HepG2 (cell line): ENCODE results near the gene COPZ2. TPM values are rescaled to one million over a fixed set of nuclear protein-coding genes. Genes with fewer than 3 reads are reported as not detected.
A peak's percentile ranks its signal among the peaks of the same experiment; 100 is the strongest.

Experiments used
- ATAC-seq: fragments of 200-7000 bp; cut with Tn5 transposase; 3 replicates; pipeline ENCODE4 v1.9.1; 2020; ENCODE audit warnings: mild to moderate bottlenecking, moderate library complexity
- BruUV-seq: library from RNA; stranded (reverse); fragments of 400-500 nt; replicated peaks from 2 replicates; lab custom pipeline; 2021; lab: Mats Ljungman, UMichigan
- CTCF ChIA-PET: fragments of 300-600 bp; formaldehyde crosslinking; extraction: SDS; loops from one replicate; lab custom pipeline; 2021; ENCODE audit warnings: low total read pairs, inconsistent platforms, low intra/inter-chr PET ratio; lab: Yijun Ruan, JAX
- POLR2A ChIA-PET: fragments of 350-600 bp; sonication (Branson Sonifier 250); formaldehyde crosslinking; loops from one replicate; lab custom pipeline; 2020; ENCODE audit warnings: antibody characterized with exemption, inconsistent platforms; lab: Yijun Ruan, JAX
- DNase-seq: peaks from one replicate; pipeline ENCODE4 v3.0.0-alpha.2; 2015; ENCODE audit warnings: low spot score
- FAIRE-seq: peaks from 3 replicates; lab custom pipeline; 2011; peaks lifted over from hg19 to GRCh38; lab: Jason Lieb, UNC
- H2AFZ ChIP-seq: one replicate; pipeline ENCODE4 v1.6.1; 2011; ENCODE audit warnings: low read length, inconsistent platforms
- H3K27ac ChIP-seq: fragments of 300-600 bp; 3 replicates; pipeline ENCODE4 v1.8.0; 2011; ENCODE audit warnings: mixed run types, mild to moderate bottlenecking, mixed read lengths, low read length, inconsistent platforms; ENCODE audit not compliant: insufficient read depth; ENCODE audit errors: extremely low read length
- H3K27me3 ChIP-seq, 2 experiments: fragments of 200-600 bp in 1 of 2; 2 replicates in 1 of 2; 3 replicates in 1 of 2; pipeline versions ENCODE4 v1.6.0 to v1.8.0; 2011; ENCODE audit warnings: low read length in 2 of 2, mild to moderate bottlenecking in 2 of 2, moderate library complexity in 2 of 2, inconsistent platforms in 1 of 2; ENCODE audit not compliant: insufficient read depth in 2 of 2, control insufficient read depth in 1 of 2
- H3K36me3 ChIP-seq, 2 experiments: fragments of 200-600 bp in 1 of 2; replicated peaks in 1 of 2; 2 replicates in 1 of 2; 3 replicates in 1 of 2; pipeline versions ENCODE4 v1.5.1 to v1.8.0; 2011; ENCODE audit warnings: low read length in 2 of 2, inconsistent platforms in 1 of 2; ENCODE audit not compliant: insufficient read depth in 2 of 2, control insufficient read depth in 1 of 2
- H3K4me1 ChIP-seq: 2 replicates; pipeline ENCODE4 v1.5.1; 2012; ENCODE audit warnings: low read length, inconsistent platforms; ENCODE audit not compliant: insufficient read depth
- H3K4me2 ChIP-seq: 2 replicates; pipeline ENCODE4 v1.6.0; 2011; ENCODE audit warnings: low read depth, low read length, inconsistent platforms
- H3K4me3 ChIP-seq, 3 experiments: fragments of 200-600 bp in 1 of 3; sonication (generic), shearing (Covaris generic) in 1 of 3; replicated peaks in 1 of 3; 2 replicates each; pipeline ENCODE4 v1.5.1; 2011 to 2016; ENCODE audit warnings: low read length in 3 of 3, inconsistent platforms in 2 of 3, low read depth in 2 of 3, mild to moderate bottlenecking in 2 of 3, control low read depth in 1 of 3, mixed read lengths in 1 of 3; ENCODE audit not compliant: insufficient read depth in 1 of 3
- H3K79me2 ChIP-seq: one replicate; pipeline ENCODE4 v1.6.1; 2011; ENCODE audit warnings: low read length, inconsistent platforms; ENCODE audit not compliant: insufficient read depth
- H3K9ac ChIP-seq: 2 replicates; pipeline ENCODE4 v1.6.0; 2011; ENCODE audit warnings: mild to moderate bottlenecking, low read depth, low read length, inconsistent platforms; ENCODE audit not compliant: insufficient read depth
- H3K9me3 ChIP-seq: 2 replicates; pipeline ENCODE4 v1.5.1; 2012; ENCODE audit warnings: mild to moderate bottlenecking, low read length
- H4K20me1 ChIP-seq: 2 replicates; pipeline ENCODE4 v1.6.0; 2011; ENCODE audit warnings: inconsistent platforms, mild to moderate bottlenecking, low read length, moderate library complexity; ENCODE audit not compliant: insufficient read depth
- CENPT ChIP-seq: sonication (generic); formaldehyde crosslinking; IDR thresholded peaks from 2 replicates; pipeline ENCODE4 v1.8.0; 2022; ENCODE audit warnings: low read depth, mild to moderate bottlenecking, moderate library complexity, missing genetic modification reagents
- CREB1 ChIP-seq, 2 experiments: fragments of 450-650 bp in 1 of 2; IDR thresholded peaks; 2 replicates each; pipeline ENCODE4 v1.6.1; 2016 to 2017; ENCODE audit warnings: control low read depth in 1 of 2, mild to moderate bottlenecking in 1 of 2, missing compliant biosample characterization in 1 of 2, missing genetic modification characterization in 1 of 2
- DR1 ChIP-seq: sonication (generic); formaldehyde crosslinking; IDR thresholded peaks from 2 replicates; pipeline ENCODE4 v1.8.0; 2021; ENCODE audit warnings: mild to moderate bottlenecking, missing genetic modification reagents, inconsistent platforms
- FOSL1 ChIP-seq: sonication (generic); formaldehyde crosslinking; IDR thresholded peaks from 2 replicates; pipeline ENCODE4 v1.9.0; 2021; ENCODE audit warnings: missing genetic modification reagents, borderline replicate concordance
- GATA4 ChIP-seq: sonication (generic); IDR thresholded peaks from 2 replicates; pipeline ENCODE4 v1.6.1; 2016; ENCODE audit warnings: antibody characterized with exemption, low read depth, borderline replicate concordance
- GLI4 ChIP-seq: sonication (generic); formaldehyde crosslinking; IDR thresholded peaks from 2 replicates; pipeline ENCODE4 v1.5.1; 2020; ENCODE audit warnings: missing genetic modification reagents, mild to moderate bottlenecking, moderate library complexity, borderline replicate concordance
- MATR3 ChIP-seq: sonication (generic); formaldehyde crosslinking; IDR thresholded peaks from 2 replicates; pipeline ENCODE4 v1.4.0; 2020; ENCODE audit warnings: missing genetic modification reagents
- MIER2 ChIP-seq: IDR thresholded peaks from 2 replicates; pipeline ENCODE4 v1.6.1; 2016; ENCODE audit warnings: missing biosample characterization, missing genetic modification reagents
- NBN ChIP-seq: fragments of 450-650 bp; conservative IDR thresholded peaks from 2 replicates; pipeline ENCODE4 v1.6.1; 2017
- PHF8 ChIP-seq: sonication (generic); formaldehyde crosslinking; IDR thresholded peaks from 2 replicates; pipeline ENCODE4 v1.5.0; 2020; ENCODE audit warnings: missing genetic modification reagents
- POLR2AphosphoS5 ChIP-seq: IDR thresholded peaks from 2 replicates; pipeline ENCODE4 v1.6.1; 2012; ENCODE audit warnings: low read depth, low read length
- SKI ChIP-seq: fragments of 450-650 bp; IDR thresholded peaks from one replicate; pipeline ENCODE4 v1.6.1; 2018; ENCODE audit warnings: mild to moderate bottlenecking; ENCODE audit not compliant: partially characterized antibody
- SP5 ChIP-seq: IDR thresholded peaks from 2 replicates; pipeline ENCODE4 v1.6.1; 2016; ENCODE audit warnings: low read depth, borderline replicate concordance
- ZKSCAN5 ChIP-seq: sonication (generic); formaldehyde crosslinking; IDR thresholded peaks from 2 replicates; pipeline ENCODE4 v1.5.1; 2020; ENCODE audit warnings: mild to moderate bottlenecking, missing genetic modification reagents
- ZNF12 ChIP-seq: sonication (generic); formaldehyde crosslinking; IDR thresholded peaks from 2 replicates; pipeline ENCODE4 v1.5.0; 2020; ENCODE audit warnings: missing genetic modification reagents
- ZNF343 ChIP-seq: sonication (generic); formaldehyde crosslinking; IDR thresholded peaks from 2 replicates; pipeline ENCODE4 v1.4.0; 2020; ENCODE audit warnings: mild to moderate bottlenecking, missing genetic modification reagents
- ZNF569 ChIP-seq: sonication (generic); formaldehyde crosslinking; IDR thresholded peaks from 2 replicates; pipeline ENCODE4 v1.5.0; 2020; ENCODE audit warnings: mild to moderate bottlenecking, missing genetic modification reagents, moderate library complexity, borderline replicate concordance
- WGBS: methylation state at CpG from one replicate; pipeline ENCODE4 v1.1.6; 2017; ENCODE audit warnings: low lambda C conversion rate; 5-methylcytosine and 5-hydroxymethylcytosine counted together
- in situ Hi-C: cut with HindIII; loops from 2 replicates; pipeline ENCODE4 v1.10.0; 2017; ENCODE audit warnings: low pct_unique_long_range_greater_than_20kb; ENCODE audit not compliant: extremely low pct_ligation_motif_present
- intact Hi-C: fragments of 100-400 bp; cut with micrococcal nuclease; formaldehyde crosslinking; loops from one replicate; pipeline ENCODE4 v1.10.0; 2022; ENCODE audit not compliant: unreplicated experiment
- polyA plus RNA-seq, 8 experiments: library from polyadenylated mRNA; depleted of rRNA in 3 of 8; stranded (reverse) in 7 of 8; unstranded in 1 of 8; fragments of >200 nt; fragmentation: Illumina TruSeq in 4 of 8; extraction: Trizol in 4 of 8; gene quantifications; 2 replicates each; pipeline versions ENCODE4 v1.2.1 to v1.2.3, GENCODE V29; 2011 to 2016; ENCODE audit warnings: low read depth in 4 of 8, missing spikeins in 1 of 8, mixed read lengths in 1 of 8; ENCODE audit not compliant: insufficient read depth in 1 of 8
- total RNA-seq, 5 experiments: library from RNA; depleted of rRNA; stranded (reverse); fragments of >200 nt; fragmentation: Illumina TruSeq; extraction: Trizol; gene quantifications; 2 replicates each; pipeline ENCODE4 v1.2.3, GENCODE V29; 2016; ENCODE audit warnings: low read depth in 1 of 5
- TF ChIP-seq, protein P1 (sequence below): sonication (generic); formaldehyde crosslinking; IDR thresholded peaks from 2 replicates; pipeline ENCODE4 v1.8.1; 2023; ENCODE audit warnings: mild to moderate bottlenecking, inconsistent platforms, moderate library complexity, missing genetic modification reagents, borderline replicate concordance
- TF ChIP-seq, protein P2 (sequence below): sonication (generic); formaldehyde crosslinking; IDR thresholded peaks from 2 replicates; pipeline ENCODE4 v1.4.0; 2020; ENCODE audit warnings: mild to moderate bottlenecking, missing genetic modification reagents
- TF ChIP-seq, protein P3 (sequence below): IDR thresholded peaks from 2 replicates; pipeline ENCODE4 v1.6.1; 2018; ENCODE audit warnings: missing genetic modification reagents, mild to moderate bottlenecking, missing compliant biosample characterization

The COPZ2 gene
- total and polyA plus RNA-seq, 2 of the 13 experiments (the other 11 are each of a cell fraction or from before 2014, with no cell fraction given), result 0.61 to 1.5 TPM

DNA sequence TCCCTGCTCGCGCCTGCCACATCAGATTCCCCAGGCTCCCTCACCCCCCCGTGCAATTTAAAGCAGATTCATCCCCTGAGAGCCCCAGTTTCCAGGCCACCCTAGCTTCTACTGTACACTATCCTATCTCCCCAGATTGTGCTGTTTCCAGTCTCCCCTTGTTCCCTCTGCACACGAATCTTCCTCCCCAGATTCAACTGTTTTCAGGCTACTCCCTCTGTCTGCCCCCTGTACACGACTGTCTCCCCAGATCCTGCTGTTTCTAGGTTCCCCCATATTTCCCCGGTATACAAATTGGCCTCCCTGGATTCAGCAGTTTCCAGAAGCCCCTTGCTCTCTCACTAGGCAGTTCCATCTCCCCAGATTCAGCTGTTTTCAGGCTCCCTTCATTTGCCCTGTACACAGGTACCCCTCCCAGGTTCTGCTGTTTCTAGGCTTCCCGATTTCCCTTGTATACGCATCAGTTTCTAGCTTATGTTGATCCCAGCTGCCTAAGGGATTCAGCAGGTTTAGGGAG is 22.9 kb downstream of the COPZ2 start:
- ChIA-PET CTCF (no interaction called here), POLR2A (no interaction called here)

More for the DNA sequence above, 22.9 kb downstream of the COPZ2 start:
- H3K4me3 ChIP-seq, result no peak overlapping the region
- no peak overlapping the region for H3K27ac ChIP-seq
- no peaks in the 10 kb centered on the region for H3K79me2 ChIP-seq
- peak overlapping the region; percentile 47 for H2AFZ ChIP-seq
- H3K36me3 ChIP-seq, result no peaks in the 10 kb centered on the region
- FAIRE-seq (no peak), DNase-seq (no peak), ATAC-seq (no peak)
- peaks cover 12% of the 10 kb centered on the region for H3K4me1 ChIP-seq
- whole genome bisulfite sequencing, result 2% methylated on average over 8 of the region's 8 CpGs
- TF ChIP-seq NBN (no peak), GLI4 (CRISPR knock-in tag) (no peak), SP5 (CRISPR knock-in tag) (no peak), PHF8 (CRISPR knock-in tag) (no peak), ZNF343 (CRISPR knock-in tag) (no peak), CREB1 (IDR thresholded peaks at IDR 0.05) (no peak), CREB1 (CRISPR knock-in tag; IDR thresholded peaks at IDR 0.05) (no peak), ZKSCAN5 (no peak), FOSL1 (CRISPR knock-in tag) (no peak), MATR3 (CRISPR knock-in tag) (no peak), DR1 (CRISPR knock-in tag) (no peak), CENPT (CRISPR knock-in tag) (no peak), ZNF569 (CRISPR knock-in tag) (no peak), ZNF12 (CRISPR knock-in tag) (no peak), GATA4 (no peak), MIER2 (no peak), POLR2AphosphoS5 (no peak), SKI (no peak)
- TF ChIP-seq, protein P1, sequence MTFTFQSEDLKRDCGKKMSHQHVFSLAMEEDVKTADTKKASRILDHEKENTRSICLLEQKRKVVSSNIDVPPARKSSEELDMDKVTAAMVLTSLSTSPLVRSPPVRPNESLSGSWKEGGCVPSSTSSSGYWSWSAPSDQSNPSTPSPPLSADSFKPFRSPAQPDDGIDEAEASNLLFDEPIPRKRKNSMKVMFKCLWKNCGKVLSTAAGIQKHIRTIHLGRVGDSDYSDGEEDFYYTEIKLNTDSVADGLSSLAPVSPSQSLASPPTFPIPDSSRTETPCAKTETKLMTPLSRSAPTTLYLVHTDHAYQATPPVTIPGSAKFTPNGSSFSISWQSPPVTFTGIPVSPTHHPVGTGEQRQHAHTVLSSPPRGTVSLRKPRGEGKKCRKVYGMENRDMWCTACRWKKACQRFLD (CRISPR knock-in tag), result no peak
- TF ChIP-seq, protein P2, sequence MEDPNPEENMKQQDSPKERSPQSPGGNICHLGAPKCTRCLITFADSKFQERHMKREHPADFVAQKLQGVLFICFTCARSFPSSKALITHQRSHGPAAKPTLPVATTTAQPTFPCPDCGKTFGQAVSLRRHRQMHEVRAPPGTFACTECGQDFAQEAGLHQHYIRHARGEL (CRISPR knock-in tag), result no peak
- TF ChIP-seq, protein P3, sequence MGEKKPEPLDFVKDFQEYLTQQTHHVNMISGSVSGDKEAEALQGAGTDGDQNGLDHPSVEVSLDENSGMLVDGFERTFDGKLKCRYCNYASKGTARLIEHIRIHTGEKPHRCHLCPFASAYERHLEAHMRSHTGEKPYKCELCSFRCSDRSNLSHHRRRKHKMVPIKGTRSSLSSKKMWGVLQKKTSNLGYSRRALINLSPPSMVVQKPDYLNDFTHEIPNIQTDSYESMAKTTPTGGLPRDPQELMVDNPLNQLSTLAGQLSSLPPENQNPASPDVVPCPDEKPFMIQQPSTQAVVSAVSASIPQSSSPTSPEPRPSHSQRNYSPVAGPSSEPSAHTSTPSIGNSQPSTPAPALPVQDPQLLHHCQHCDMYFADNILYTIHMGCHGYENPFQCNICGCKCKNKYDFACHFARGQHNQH (CRISPR knock-in tag), result no peak
- no peak overlapping the region for H3K4me2 ChIP-seq
- intact Hi-C loops (no loop called here), in situ Hi-C loops (loop anchor here (5.0 kb wide), 2 partner anchors 37 to 172 kb away; partner anchors contain the start of gene SCRN2)
- no peaks in the 10 kb centered on the region for H3K9me3 ChIP-seq
- peaks cover 10 to 46% of the 10 kb centered on the region in 2 experiments; a peak in 4 of 5 replicates for H3K27me3 ChIP-seq
- no TSS peak for BruUV-seq
- no peaks in the 10 kb centered on the region; the same call in 1 of the 2 replicates for H4K20me1 ChIP-seq
- H3K9ac ChIP-seq, result no peak overlapping the region
